GM08714 (cell line): Measurements from ENCODE around the gene SAA1.

Experiments
- H3K4me3 ChIP-seq: fragments of 200-500 bp; sonication (Bioruptor generic); 2 replicates; pipeline ENCODE4 v1.5.1; 2014; ENCODE audit warnings: mild to moderate bottlenecking, low read length, inconsistent platforms
- ZNF274 ChIP-seq: IDR thresholded peaks from 2 replicates; pipeline ENCODE4 v1.6.1; 2012; ENCODE audit warnings: mild to moderate bottlenecking, low read depth, low read length

Gene SAA1

GRCh38 chr11:18277565-18278271, 11.7 kb downstream of the SAA1 start:
- no peak overlapping the region for H3K4me3 ChIP-seq
- no peak for TF ChIP-seq ZNF274

GRCh38 chr11:18280438-18281045, 14.5 kb downstream of the SAA1 start:
- TF ChIP-seq ZNF274: no peak
- H3K4me3 ChIP-seq: no peak overlapping the region; the same call in 1 of the 2 replicates

DNA sequence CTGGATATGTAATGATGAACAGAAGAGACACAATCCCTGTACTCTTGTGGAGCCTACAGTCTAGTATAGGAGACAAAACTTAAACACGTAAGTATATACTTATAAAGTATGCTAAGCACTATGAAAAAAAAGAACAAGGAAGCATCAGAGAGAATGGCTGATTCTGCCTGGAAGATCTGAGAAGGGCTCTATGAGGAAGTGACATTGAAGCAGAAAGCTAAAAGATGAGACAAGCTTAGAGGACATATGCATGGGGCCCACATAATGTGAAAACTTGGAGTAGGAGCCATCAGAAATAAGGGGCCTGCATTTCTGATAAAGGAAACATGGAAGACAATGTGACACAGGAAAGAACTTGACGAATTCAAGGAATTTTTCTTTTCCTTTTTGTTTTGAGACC, 16.6 kb downstream of the SAA1 start:
- no peak overlapping the region for H3K4me3 ChIP-seq
- no peak for TF ChIP-seq ZNF274

GRCh38 chr11:18285841-18286240, 19.8 kb downstream of the SAA1 start:
- H3K4me3 ChIP-seq: no peak overlapping the region
- no peak for TF ChIP-seq ZNF274

- TF ChIP-seq ZNF274: no peak
- no peak overlapping the region for H3K4me3 ChIP-seq
These were observed 22.8 kb downstream of the SAA1 start for GRCh38 chr11:18288911-18289310.

- no peak overlapping the region for H3K4me3 ChIP-seq
- no peak for TF ChIP-seq ZNF274
These were observed 28.8 kb downstream of the SAA1 start for GRCh38 chr11:18294862-18295261.

- no peak overlapping the region for H3K4me3 ChIP-seq
- TF ChIP-seq ZNF274: no peak
These were observed 29.3 kb downstream of the SAA1 start for GRCh38 chr11:18295316-18295715.

- TF ChIP-seq ZNF274: no peak
- no peak overlapping the region for H3K4me3 ChIP-seq
These were observed 33.7 kb downstream of the SAA1 start for GRCh38 chr11:18299721-18300120.

DNA sequence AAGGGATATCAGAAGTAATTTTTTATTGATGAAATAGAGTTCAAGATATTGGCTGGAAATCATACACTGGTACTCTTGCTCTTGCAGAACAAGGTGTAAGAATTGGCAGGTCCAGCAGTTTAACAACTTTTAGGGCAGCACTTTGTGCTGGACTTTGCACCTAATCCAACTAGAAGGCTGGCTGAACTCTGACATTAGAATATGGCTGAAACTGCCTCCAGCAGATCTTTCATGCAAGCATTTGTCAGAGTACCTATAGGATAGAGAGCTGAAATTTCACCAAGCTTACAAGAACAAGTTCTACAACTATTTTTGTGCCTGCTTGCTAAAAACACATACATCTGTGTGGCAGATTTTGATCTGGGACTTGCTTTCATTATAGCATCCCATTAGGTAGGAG, 38.7 kb downstream of the SAA1 start:
- no peak overlapping the region for H3K4me3 ChIP-seq
- no peak for TF ChIP-seq ZNF274

GRCh38 chr11:18307461-18308139, 41.5 kb downstream of the SAA1 start:
- no peak overlapping the region for H3K4me3 ChIP-seq
- no peak for TF ChIP-seq ZNF274

GRCh38 chr11:18308242-18308641, 42.2 kb downstream of the SAA1 start:
- TF ChIP-seq ZNF274: no peak
- no peak overlapping the region for H3K4me3 ChIP-seq

GRCh38 chr11:18309691-18310090, 43.6 kb downstream of the SAA1 start:
- H3K4me3 ChIP-seq: no peak overlapping the region
- no peak for TF ChIP-seq ZNF274

DNA sequence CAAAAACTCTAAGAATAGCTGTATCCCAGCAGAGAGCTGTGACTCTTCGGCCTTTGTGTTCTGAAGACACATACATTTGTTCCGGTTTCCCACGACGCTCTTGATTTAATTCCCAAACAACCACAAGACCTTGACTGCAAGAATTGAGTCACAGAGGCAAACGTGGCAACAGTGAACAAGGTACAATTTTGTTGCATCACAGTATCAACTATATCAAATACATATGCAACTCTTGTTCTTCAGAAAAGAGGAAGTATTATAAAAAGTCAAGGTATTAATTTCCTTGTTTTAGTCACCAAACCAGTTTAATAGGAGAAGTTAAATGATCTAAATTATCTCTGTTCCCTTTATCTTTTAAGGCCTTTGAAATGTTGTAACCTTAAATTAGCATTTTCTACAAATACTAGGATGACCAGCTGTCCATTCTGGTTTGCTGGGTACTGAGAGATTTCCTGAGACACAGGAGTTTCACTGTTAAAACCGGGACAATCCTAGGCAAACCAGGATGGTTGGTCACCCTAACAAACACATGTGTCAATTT, 44.8 kb downstream of the SAA1 start:
- no peak for TF ChIP-seq ZNF274
- H3K4me3 ChIP-seq: no peak overlapping the region

GRCh38 chr11:18312012-18312411, 45.9 kb downstream of the SAA1 start:
- H3K4me3 ChIP-seq: no peak overlapping the region
- TF ChIP-seq ZNF274: no peak
